ENCODE data around the gene SNX8.

The SNX8 gene

GRCh38 chr7:2242541-2243429 is 71.5 kb downstream of the SNX8 start:
- DNase-seq: no peak

- DNase-seq: no peak
Measured at GRCh38 chr7:2241580-2242540, 72.4 kb downstream of the SNX8 start, which contains the start of the genes MRM2 and NUDT1. MRM2 (minus strand) TSS chr7:2242205; CDS start chr7:2242169, 36 bp downstream. NUDT1 (plus strand) TSS chr7:2242226; CDS start chr7:2244575, 2,349 bp downstream.

- DNase-seq: no peak
Measured at GRCh38 chr7:2239242-2239641, 75.0 kb downstream of the SNX8 start.

GRCh38 chr7:2237109-2237602 is 77.1 kb downstream of the SNX8 start:
- DNase-seq: no peak

GRCh38 chr7:2233926-2234325 is 80.3 kb downstream of the SNX8 start:
- no peak for DNase-seq

GRCh38 chr7:2232766-2233520 is 81.3 kb downstream of the SNX8 start, which contains the start of gene MAD1L1:
MAD1L1 (minus strand) TSS chr7:2232945; CDS start chr7:2230133, 2,812 bp downstream.
- peak; percentile 74 for DNase-seq

GRCh38 chr7:2231992-2232765 is 82.1 kb downstream of the SNX8 start:
- no peak for DNase-seq

GRCh38 chr7:2230882-2231281 is 83.4 kb downstream of the SNX8 start:
- DNase-seq: no peak

GRCh38 chr7:2230226-2230625 is 84.0 kb downstream of the SNX8 start:
- no peak for DNase-seq

- no peak for DNase-seq
Measured at GRCh38 chr7:2229467-2229866, 84.8 kb downstream of the SNX8 start.

GRCh38 chr7:2228921-2229320 is 85.3 kb downstream of the SNX8 start:
- DNase-seq: no peak

GRCh38 chr7:2227699-2228098 is 86.5 kb downstream of the SNX8 start:
- DNase-seq: no peak

- no peak for DNase-seq
Measured at GRCh38 chr7:2225830-2226229, 88.4 kb downstream of the SNX8 start.

- DNase-seq: no peak
Measured at GRCh38 chr7:2225336-2225735, 88.9 kb downstream of the SNX8 start.

- no peak for DNase-seq
Measured at GRCh38 chr7:2224934-2225333, 89.3 kb downstream of the SNX8 start.

- DNase-seq: no peak
Measured at GRCh38 chr7:2224491-2224928, 89.7 kb downstream of the SNX8 start.

GRCh38 chr7:2223321-2223720 is 90.9 kb downstream of the SNX8 start:
- DNase-seq: no peak

GRCh38 chr7:2222516-2222915 is 91.7 kb downstream of the SNX8 start:
- DNase-seq: no peak

- DNase-seq: no peak
Measured at GRCh38 chr7:2220954-2221353, 93.3 kb downstream of the SNX8 start.

GRCh38 chr7:2220506-2220905 is 93.7 kb downstream of the SNX8 start:
- no peak for DNase-seq

- DNase-seq: no peak
Measured at GRCh38 chr7:2220030-2220429, 94.2 kb downstream of the SNX8 start.

Measured in cortex of kidney (tissue), 1 donor.